ENCODE measurements around the gene C2CD4D. TPM values are rescaled to one million over a fixed set of nuclear protein-coding genes. Genes with fewer than 3 reads are reported as not detected.
A peak's percentile ranks its signal among the peaks of the same experiment; 100 is the strongest.

C2CD4D gene
- total RNA-seq, 4 donors from 2014 or later: 2.2 to 3.9 TPM; not detected in 2

GRCh38 chr1:151831605-151832004, 8.0 kb downstream of the C2CD4D start, which contains the start of gene RORC:
TSS of gene RORC (minus strand) at chr1:151831802. CDS start at chr1:151831764, 38 bp downstream.
- Histone ChIP-seq H3K27ac (peak within 1 kb of the TSS in 1 of 4 donors; percentile 43), H3K36me3 (no peaks in the 10 kb centered on the region), H3K27me3 (peaks cover 0 to 2% of the 10 kb centered on the region in 2 donors), H3K4me1 (peaks cover 0 to 18% (median 0%) of the 10 kb centered on the region in 4 donors), H3K4me3 (no peak within 1 kb of the TSS), H3K9me3 (no peaks in the 10 kb centered on the region)
- DNase-seq (ENCODE audit: low spot score in 2 of 2): no peak
- 63% methylated on average over 5 of the region's 5 CpGs for WGBS, 2 donors
- no peak for TF ChIP-seq POLR2A (IDR thresholded peaks at IDR 0.05)
- no peak for TF ChIP-seq EP300 (IDR thresholded peaks at IDR 0.05)
- TF ChIP-seq CTCF (IDR thresholded peaks at IDR 0.05): no peak

- H3K4me3 ChIP-seq: no peak overlapping the region
- WGBS, 2 donors: 81 to 87% methylated on average over 4 of the region's 4 CpGs
- no peaks in the 10 kb centered on the region for H3K9me3 ChIP-seq
- peaks cover 0 to 18% (median 0%) of the 10 kb centered on the region in 4 donors for H3K4me1 ChIP-seq
- peaks cover 0 to 2% of the 10 kb centered on the region in 2 donors for H3K27me3 ChIP-seq
- H3K36me3 ChIP-seq: no peaks in the 10 kb centered on the region
- TF ChIP-seq CTCF (IDR thresholded peaks at IDR 0.05): no peak
- no peak for DNase-seq (ENCODE audit: low spot score in 2 of 2)
- peak overlapping the region in 1 of 4 donors; percentile 43 for H3K27ac ChIP-seq
These were observed 8.4 kb downstream of the C2CD4D start for GRCh38 chr1:151831256-151831591.

- no peaks in the 10 kb centered on the region for H3K27me3 ChIP-seq
- H3K4me1 ChIP-seq: peaks cover 0 to 18% (median 0%) of the 10 kb centered on the region in 4 donors
- no peak for DNase-seq (ENCODE audit: low spot score in 2 of 2)
- H3K27ac ChIP-seq: no peak overlapping the region
- 39 to 52% methylated on average over 6 of the region's 6 CpGs for WGBS, 2 donors
- no peaks in the 10 kb centered on the region for H3K36me3 ChIP-seq
- TF ChIP-seq CTCF (IDR thresholded peaks at IDR 0.05) (no peak), POLR2A (IDR thresholded peaks at IDR 0.05) (no peak), EP300 (IDR thresholded peaks at IDR 0.05) (no peak)
- H3K4me3 ChIP-seq: no peak overlapping the region
- no peaks in the 10 kb centered on the region for H3K9me3 ChIP-seq
These were observed 9.6 kb downstream of the C2CD4D start for GRCh38 chr1:151830055-151830454.

GRCh38 chr1:151829352-151830046, 10.1 kb downstream of the C2CD4D start:
- H3K27ac ChIP-seq: no peak overlapping the region
- DNase-seq (ENCODE audit: low spot score in 2 of 2): no peak
- H3K27me3 ChIP-seq: no peaks in the 10 kb centered on the region
- H3K36me3 ChIP-seq: no peaks in the 10 kb centered on the region
- TF ChIP-seq EP300 (IDR thresholded peaks at IDR 0.05) (no peak), CTCF (IDR thresholded peaks at IDR 0.05) (no peak), POLR2A (IDR thresholded peaks at IDR 0.05) (no peak)
- H3K4me1 ChIP-seq: peaks cover 0 to 18% (median 0%) of the 10 kb centered on the region in 4 donors
- H3K9me3 ChIP-seq: no peaks in the 10 kb centered on the region
- 38 to 54% methylated on average over 4 of the region's 4 CpGs for WGBS, 2 donors
- no peak overlapping the region for H3K4me3 ChIP-seq

- H3K4me1 ChIP-seq: peaks cover 0 to 18% (median 0%) of the 10 kb centered on the region in 4 donors
- no peak overlapping the region for H3K4me3 ChIP-seq
- no peaks in the 10 kb centered on the region for H3K27me3 ChIP-seq
- no peak for TF ChIP-seq CTCF (IDR thresholded peaks at IDR 0.05)
- no peak for TF ChIP-seq EP300 (IDR thresholded peaks at IDR 0.05)
- TF ChIP-seq POLR2A (IDR thresholded peaks at IDR 0.05): no peak
- H3K9me3 ChIP-seq: no peaks in the 10 kb centered on the region
- DNase-seq (ENCODE audit: low spot score in 2 of 2): no peak
- 3 to 8% methylated on average over 11 to 12 of the region's 12 CpGs for WGBS, 2 donors
- H3K36me3 ChIP-seq: no peaks in the 10 kb centered on the region
- H3K27ac ChIP-seq: no peak overlapping the region
These were observed 10.7 kb downstream of the C2CD4D start for GRCh38 chr1:151828921-151829320.

All from tibial nerve (tissue), 4 donors.